GM12878 (cell line): ENCODE data around the gene UROC1. TPM values are rescaled to one million over a fixed set of nuclear protein-coding genes. Genes with fewer than 3 reads are reported as not detected.

ENCODE experiments used
- ATAC-seq: fragments of 200-7000 bp; cut with Tn5 transposase; 3 replicates; pipeline ENCODE4 v1.9.1; 2020; ENCODE audit warnings: mild to moderate bottlenecking, moderate library complexity
- BruUV-seq: library from RNA; stranded (reverse); fragments of 400-500 nt; replicated peaks from 2 replicates; lab custom pipeline; 2021; lab: Mats Ljungman, UMichigan
- CTCF ChIA-PET: fragments of 300-600 bp; sonication (Branson Sonifier 250); formaldehyde crosslinking; extraction: SDS; loops from one replicate; lab custom pipeline; 2021; ENCODE audit warnings: inconsistent platforms; lab: Yijun Ruan, JAX
- POLR2A ChIA-PET: fragments of 350-600 bp; formaldehyde crosslinking; extraction: SDS; loops from one replicate; lab custom pipeline; 2021; ENCODE audit warnings: inconsistent platforms; lab: Charles Lee
- RAD21 ChIA-PET: fragments of 300-600 bp; sonication (Branson Sonifier 250); formaldehyde crosslinking; loops from one replicate; lab custom pipeline; 2023; ENCODE audit warnings: antibody characterized with exemption; ENCODE audit not compliant: unreplicated experiment; lab: Charles Lee
- SMC1A ChIA-PET: fragments of 300-600 bp; sonication (Branson Sonifier 250); formaldehyde crosslinking; loops from one replicate; lab custom pipeline; 2023; ENCODE audit not compliant: unreplicated experiment, uncharacterized antibody; lab: Charles Lee
- DNase-seq: peaks from one replicate; pipeline ENCODE4 v3.0.0-alpha.2; 2011; ENCODE audit warnings: low read depth, low spot score
- FAIRE-seq: peaks from 3 replicates; lab custom pipeline; 2011; peaks lifted over from hg19 to GRCh38; lab: Jason Lieb, UNC
- H2AFZ ChIP-seq: 2 replicates; pipeline ENCODE4 v1.6.0; 2011; ENCODE audit warnings: low read depth, low read length, control low read depth; ENCODE audit not compliant: control insufficient read depth
- H3K27ac ChIP-seq: 2 replicates; pipeline ENCODE4 v1.5.1; 2011; ENCODE audit warnings: control low read depth; ENCODE audit not compliant: control insufficient read depth, insufficient read depth
- H3K27me3 ChIP-seq, 2 experiments: replicated peaks in 1 of 2; 2 replicates each; pipeline versions ENCODE4 v1.6.0 to v1.6.1; 2011; ENCODE audit warnings: low read length in 1 of 2; ENCODE audit not compliant: control insufficient read depth in 2 of 2, insufficient read depth in 2 of 2
- H3K36me3 ChIP-seq, 2 experiments: 2 replicates each; pipeline ENCODE4 v1.5.1; 2011; ENCODE audit warnings: low read length in 1 of 2; ENCODE audit not compliant: control insufficient read depth in 2 of 2, insufficient read depth in 2 of 2
- H3K4me1 ChIP-seq: 2 replicates; pipeline ENCODE4 v1.6.1; 2011; ENCODE audit warnings: mild to moderate bottlenecking, low read length, moderate library complexity, mixed read lengths; ENCODE audit not compliant: control insufficient read depth, insufficient read depth
- H3K4me2 ChIP-seq: 2 replicates; pipeline ENCODE4 v1.6.0; 2011; ENCODE audit warnings: control low read depth; ENCODE audit not compliant: control insufficient read depth, insufficient read depth
- H3K4me3 ChIP-seq: fragments of 200-600 bp; sonication (generic); 2 replicates; pipeline ENCODE4 v1.5.1; 2016
- H3K79me2 ChIP-seq: 2 replicates; pipeline ENCODE4 v1.6.0; 2011; ENCODE audit warnings: low read length; ENCODE audit not compliant: control insufficient read depth, insufficient read depth
- H3K9ac ChIP-seq: 2 replicates; pipeline ENCODE4 v1.8.0; 2011; ENCODE audit warnings: low read length, control low read depth, mixed read lengths; ENCODE audit not compliant: control insufficient read depth, insufficient read depth
- H3K9me3 ChIP-seq: replicated peaks from 3 replicates; pipeline ENCODE4 v1.5.1; 2011; ENCODE audit warnings: mild to moderate bottlenecking, low read length; ENCODE audit not compliant: control insufficient read depth, insufficient read depth
- H4K20me1 ChIP-seq: 2 replicates; pipeline ENCODE4 v1.6.0; 2011; ENCODE audit not compliant: control insufficient read depth, insufficient read depth
- BACH1 ChIP-seq: fragments of 450-650 bp; IDR thresholded peaks from 2 replicates; pipeline ENCODE4 v1.6.1; 2017; ENCODE audit warnings: mild to moderate bottlenecking, borderline replicate concordance
- CHD4 ChIP-seq: fragments of 200-600 bp; sonication (generic); IDR thresholded peaks from 2 replicates; pipeline ENCODE4 v1.6.1; 2016; ENCODE audit warnings: mild to moderate bottlenecking
- NFYA ChIP-seq: IDR thresholded peaks from 2 replicates; pipeline ENCODE4 v1.6.1; 2011; ENCODE audit warnings: low read depth, mild to moderate bottlenecking, low read length, improper control_type of control experiment, borderline replicate concordance
- NR2C2 ChIP-seq: IDR thresholded peaks from 2 replicates; pipeline ENCODE4 v1.6.1; 2011; ENCODE audit warnings: borderline replicate concordance, low read depth; ENCODE audit not compliant: control insufficient read depth, insufficient read length
- POLR2AphosphoS5 ChIP-seq: IDR thresholded peaks from 2 replicates; pipeline ENCODE4 v1.6.1; 2011; ENCODE audit warnings: mild to moderate bottlenecking, low read length, inconsistent platforms
- STAT1 ChIP-seq: fragments of 450-650 bp; conservative IDR thresholded peaks from 2 replicates; pipeline ENCODE4 v1.6.1; 2014; ENCODE audit warnings: antibody characterized with exemption, mild to moderate bottlenecking
- WRNIP1 ChIP-seq: IDR thresholded peaks from 2 replicates; pipeline ENCODE4 v1.6.1; 2011; ENCODE audit warnings: low read depth, low read length, improper control_type of control experiment, borderline replicate concordance
- WGBS: methylation state at CpG from one replicate; pipeline ENCODE4 v1.1.6; 2016; ENCODE audit warnings: low lambda C conversion rate; ENCODE audit not compliant: insufficient replicate concordance, insufficient coverage; ENCODE audit errors: missing lambda C conversion rate; 5-methylcytosine and 5-hydroxymethylcytosine counted together
- in situ Hi-C: fragments of 300-500 bp; cut with MboI; formaldehyde crosslinking; loops from 9 replicates; pipeline ENCODE4 v1.14.3; 2018; ENCODE audit warnings: mixed read lengths
- intact Hi-C: fragments of 100-400 bp; cut with micrococcal nuclease; formaldehyde crosslinking; loops from one replicate; pipeline ENCODE4 v1.14.2; 2022; ENCODE audit not compliant: unreplicated experiment
- polyA plus RNA-seq, 11 experiments: library from polyadenylated mRNA; depleted of rRNA in 4 of 11; unstranded in 6 of 11; stranded (reverse) in 5 of 11; fragments of >200 nt; fragmentation: Nextera tagmentation in 4 of 11; fragmentation: Illumina TruSeq in 1 of 11; extraction: Ambion mirVana in 4 of 11; extraction: Trizol in 1 of 11; gene quantifications; 1 replicate in 1 of 11; 2 replicates in 10 of 11; pipeline versions ENCODE4 v1.2.1 to v1.2.3, GENCODE V29; 2011 to 2016; ENCODE audit warnings: inconsistent platforms in 2 of 11, missing spikeins in 2 of 11, low read depth in 1 of 11
- total RNA-seq, 4 experiments: library from RNA; depleted of rRNA in 3 of 4; stranded (reverse); fragments of >200 nt in 3 of 4; fragmentation: Illumina TruSeq in 1 of 4; extraction: Trizol in 1 of 4; gene quantifications; 2 replicates each; pipeline versions ENCODE4 v1.2.1 to v1.2.3, GENCODE V29; 2013 to 2021
- TF ChIP-seq, protein P1 (sequence below): fragments of 450-650 bp; IDR thresholded peaks from 2 replicates; pipeline ENCODE4 v1.6.1; 2018; ENCODE audit warnings: mild to moderate bottlenecking, low read depth, moderate library complexity; ENCODE audit not compliant: partially characterized antibody
- TF ChIP-seq, protein P2 (sequence below): IDR thresholded peaks from 2 replicates; pipeline ENCODE4 v1.6.1; 2011; ENCODE audit warnings: mild to moderate bottlenecking, low read depth, low read length, moderate library complexity; ENCODE audit not compliant: insufficient replicate concordance

The UROC1 gene
- total and polyA plus RNA-seq, 10 of the 15 experiments (the other 5 are each of a cell fraction or from before 2014, with no cell fraction given) = 0.04 TPM; not detected in 9

DNA sequence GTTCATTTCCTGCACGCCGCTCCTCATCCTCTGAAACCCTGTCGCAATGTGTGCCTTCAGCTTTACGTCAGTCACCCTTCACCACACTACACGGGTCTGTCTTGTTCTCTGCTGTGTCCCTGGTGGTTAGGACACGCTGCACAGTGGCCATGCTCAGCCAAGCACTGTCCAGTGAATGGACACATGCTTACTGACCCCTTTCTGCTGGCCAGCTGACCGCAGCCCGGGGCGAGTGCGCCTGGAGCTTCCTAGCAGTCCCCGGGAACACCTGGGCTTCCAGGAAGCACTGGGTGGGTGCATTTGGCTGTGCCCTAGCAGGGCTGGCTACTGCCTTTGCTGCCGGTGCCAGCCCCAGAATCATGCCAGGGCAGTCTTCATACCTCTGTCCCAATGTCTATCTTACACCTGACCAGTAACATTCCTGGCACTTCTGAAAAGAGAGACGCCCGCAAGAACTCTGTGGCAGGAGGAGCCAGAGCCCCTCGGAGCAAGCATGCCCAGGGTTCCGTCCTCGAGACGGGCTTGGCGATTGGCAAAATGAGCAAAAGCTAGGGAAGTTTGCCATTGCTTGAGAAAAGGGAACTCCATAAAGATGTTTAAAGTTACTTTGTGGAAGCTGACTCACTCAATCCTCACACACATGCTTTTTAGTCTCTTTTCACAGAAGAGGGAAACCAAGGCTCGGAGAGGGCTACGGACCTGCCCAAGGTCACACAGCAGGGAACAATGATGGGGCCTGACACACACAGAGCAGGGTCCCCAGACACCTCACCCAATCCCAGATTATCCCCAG lies 26.2 kb downstream of the UROC1 start (continued):
- TF ChIP-seq, protein P1, sequence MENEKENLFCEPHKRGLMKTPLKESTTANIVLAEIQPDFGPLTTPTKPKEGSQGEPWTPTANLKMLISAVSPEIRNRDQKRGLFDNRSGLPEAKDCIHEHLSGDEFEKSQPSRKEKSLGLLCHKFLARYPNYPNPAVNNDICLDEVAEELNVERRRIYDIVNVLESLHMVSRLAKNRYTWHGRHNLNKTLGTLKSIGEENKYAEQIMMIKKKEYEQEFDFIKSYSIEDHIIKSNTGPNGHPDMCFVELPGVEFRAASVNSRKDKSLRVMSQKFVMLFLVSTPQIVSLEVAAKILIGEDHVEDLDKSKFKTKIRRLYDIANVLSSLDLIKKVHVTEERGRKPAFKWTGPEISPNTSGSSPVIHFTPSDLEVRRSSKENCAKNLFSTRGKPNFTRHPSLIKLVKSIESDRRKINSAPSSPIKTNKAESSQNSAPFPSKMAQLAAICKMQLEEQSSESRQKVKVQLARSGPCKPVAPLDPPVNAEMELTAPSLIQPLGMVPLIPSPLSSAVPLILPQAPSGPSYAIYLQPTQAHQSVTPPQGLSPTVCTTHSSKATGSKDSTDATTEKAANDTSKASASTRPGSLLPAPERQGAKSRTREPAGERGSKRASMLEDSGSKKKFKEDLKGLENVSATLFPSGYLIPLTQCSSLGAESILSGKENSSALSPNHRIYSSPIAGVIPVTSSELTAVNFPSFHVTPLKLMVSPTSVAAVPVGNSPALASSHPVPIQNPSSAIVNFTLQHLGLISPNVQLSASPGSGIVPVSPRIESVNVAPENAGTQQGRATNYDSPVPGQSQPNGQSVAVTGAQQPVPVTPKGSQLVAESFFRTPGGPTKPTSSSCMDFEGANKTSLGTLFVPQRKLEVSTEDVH = no peak
- TF ChIP-seq STAT1 (no peak), NR2C2 (no peak), WRNIP1 (no peak), NFYA (no peak), POLR2AphosphoS5 (no peak)
- TF ChIP-seq, all 136 proteins: peak for 0

DNA sequence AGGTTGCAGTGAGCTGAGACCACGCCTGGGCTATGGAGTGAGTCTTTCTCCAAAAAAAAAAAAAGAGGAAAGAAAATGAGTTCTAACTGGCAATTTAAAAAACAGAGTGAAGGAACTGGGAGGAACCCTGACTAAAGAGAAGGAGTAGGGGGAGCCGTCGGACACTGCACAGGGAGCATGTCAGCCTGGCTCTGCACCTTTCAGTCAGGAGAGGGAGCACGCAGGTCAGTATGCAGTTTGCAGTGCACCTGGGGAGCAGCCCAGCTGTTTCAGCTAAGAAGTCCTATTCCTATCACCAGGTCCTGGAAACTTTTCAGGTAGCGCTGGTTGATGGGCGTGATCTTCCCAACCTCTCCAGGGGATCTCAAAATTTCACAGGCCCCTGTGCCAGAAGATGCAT lies 27.0 kb downstream of the UROC1 start:
- 29% methylated on average over 6 of the region's 6 CpGs for WGBS
- Histone ChIP-seq H2AFZ (no peak overlapping the region), H3K27me3 (no peaks in the 10 kb centered on the region), H3K4me1 (no peaks in the 10 kb centered on the region), H3K4me2 (no peak overlapping the region), H3K4me3 (no peak overlapping the region), H3K79me2 (no peaks in the 10 kb centered on the region), H3K9me3 (no peaks in the 10 kb centered on the region), H3K27ac (no peak overlapping the region), H3K9ac (no peak overlapping the region), H3K36me3 (no peaks in the 10 kb centered on the region), H4K20me1 (no peaks in the 10 kb centered on the region)
- RAD21 ChIA-PET = no interaction called here
- intact Hi-C loops (no loop called here), in situ Hi-C loops (no loop called here)
- ATAC-seq = no peak
- SMC1A ChIA-PET = no interaction called here
- no peak for DNase-seq
- BruUV-seq = no TSS peak
- TF ChIP-seq CHD4 (no peak), BACH1 (no peak), WRNIP1 (no peak)
- TF ChIP-seq, protein P2, sequence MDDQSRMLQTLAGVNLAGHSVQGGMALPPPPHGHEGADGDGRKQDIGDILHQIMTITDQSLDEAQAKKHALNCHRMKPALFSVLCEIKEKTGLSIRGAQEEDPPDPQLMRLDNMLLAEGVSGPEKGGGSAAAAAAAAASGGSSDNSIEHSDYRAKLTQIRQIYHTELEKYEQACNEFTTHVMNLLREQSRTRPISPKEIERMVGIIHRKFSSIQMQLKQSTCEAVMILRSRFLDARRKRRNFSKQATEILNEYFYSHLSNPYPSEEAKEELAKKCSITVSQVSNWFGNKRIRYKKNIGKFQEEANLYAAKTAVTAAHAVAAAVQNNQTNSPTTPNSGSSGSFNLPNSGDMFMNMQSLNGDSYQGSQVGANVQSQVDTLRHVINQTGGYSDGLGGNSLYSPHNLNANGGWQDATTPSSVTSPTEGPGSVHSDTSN = no peak
- no peak for FAIRE-seq
- CTCF ChIA-PET = no interaction called here
- POLR2A ChIA-PET = no interaction called here
